Endothelial cell of coronary artery (primary cell): ENCODE data around the gene DCAF16. TPM values are rescaled to one million over a fixed set of nuclear protein-coding genes. Genes with fewer than 3 reads are reported as not detected.

Experiments
- total RNA-seq: library from RNA; depleted of rRNA; stranded (reverse); fragments of >200 nt; gene quantifications from 2 replicates; pipeline ENCODE4 v1.2.3, GENCODE V29; 2014

The DCAF16 gene
- total RNA-seq = 17.0 and 20.0 TPM in 2 replicates

DNA sequence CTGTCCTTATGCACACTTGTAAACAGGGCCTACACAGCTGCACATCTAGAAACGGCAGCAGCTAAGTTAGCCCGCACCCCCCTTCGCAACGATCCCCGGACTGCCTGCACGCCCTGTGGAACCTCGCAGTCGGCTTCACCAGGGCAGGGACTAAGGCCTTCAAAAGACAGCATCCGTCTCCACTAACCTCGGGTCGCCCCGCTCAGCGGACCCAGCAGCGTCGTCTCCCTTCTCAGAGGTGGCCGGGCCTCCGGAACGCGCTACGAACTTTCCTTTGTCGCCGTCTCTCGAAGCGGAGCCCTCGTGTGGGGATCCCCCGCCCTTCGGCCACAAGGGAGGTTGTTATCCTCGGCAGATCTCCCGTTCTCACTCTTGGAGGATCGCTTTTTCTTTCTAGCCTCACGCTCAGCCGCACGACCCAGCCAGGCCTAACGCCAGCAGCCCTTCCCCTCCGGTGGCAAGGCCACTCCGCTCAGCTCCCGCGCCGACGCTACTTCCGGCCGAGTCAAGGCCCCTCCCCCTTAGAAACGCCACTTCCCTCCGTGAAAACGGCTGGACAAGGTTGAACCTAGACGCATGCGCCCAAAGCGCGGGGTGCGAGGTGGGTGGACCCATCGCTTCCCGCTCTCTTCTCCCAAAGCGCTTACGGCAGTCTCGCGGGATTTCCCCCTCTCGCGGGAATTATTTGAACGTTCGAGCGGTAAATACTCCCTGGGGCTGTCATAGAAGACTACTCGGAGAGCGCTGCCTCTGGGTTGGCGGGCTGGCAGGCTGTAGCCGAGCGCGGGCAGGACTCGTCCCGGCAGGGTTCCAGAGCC lies at the start of gene DCAF16, which contains the start of gene NCAPG:
Gene DCAF16, minus strand, starts transcription at position 498 of the 818 bp plus-strand sequence. CDS start 6,616 bp downstream, outside the sequence.
Gene NCAPG, plus strand, starts transcription at position 720 of the 818 bp plus-strand sequence. CDS start 99 bp downstream, outside the sequence.

DNA sequence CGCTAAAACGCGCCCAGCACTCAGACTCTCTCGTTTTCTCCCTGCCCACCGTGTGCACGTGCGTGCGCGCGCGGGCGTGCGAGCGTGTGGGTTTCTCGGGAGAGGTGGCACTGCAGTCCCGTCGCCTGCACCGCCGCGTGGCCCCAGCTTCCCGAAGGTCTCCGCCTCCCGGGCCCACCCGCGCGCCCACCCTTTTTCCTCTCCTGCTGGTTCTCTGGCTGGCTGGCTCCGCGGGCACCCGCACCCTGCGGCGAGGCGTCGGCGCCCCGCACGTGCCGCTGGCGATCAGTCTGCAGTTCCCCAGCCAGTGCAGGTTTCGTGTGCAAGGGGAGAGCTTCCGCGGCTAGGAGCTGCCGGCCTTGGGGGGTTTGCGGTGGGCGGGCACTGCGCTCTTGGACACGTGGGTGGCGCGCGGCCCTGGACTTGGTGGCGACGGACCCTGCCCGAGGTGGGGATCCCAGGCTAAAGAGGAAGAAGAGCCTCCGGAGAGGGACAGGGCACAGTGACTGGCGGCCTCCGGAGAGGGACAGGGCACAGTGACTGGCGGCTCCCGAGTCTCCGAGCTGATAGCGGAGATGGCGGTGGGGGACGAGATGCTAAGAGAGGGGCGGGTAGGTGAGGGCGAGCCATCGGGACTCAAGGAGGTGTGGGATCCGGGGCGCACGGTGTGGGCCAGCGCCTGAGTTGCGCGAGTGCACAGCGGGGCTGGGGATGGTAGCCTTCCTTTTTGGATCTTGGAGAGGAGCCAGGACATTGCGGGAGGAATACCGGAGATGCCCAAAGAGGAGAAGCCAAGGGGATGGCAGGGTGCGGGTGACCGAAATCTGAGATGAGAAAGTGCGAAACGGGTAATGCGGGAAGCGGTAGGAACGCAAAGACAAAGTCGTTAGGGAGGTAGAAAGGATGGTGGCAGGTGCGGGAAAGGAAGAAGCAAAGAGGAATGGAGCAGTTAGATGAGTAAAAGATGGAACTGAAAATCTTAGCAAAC lies 29.0 kb downstream of the DCAF16 start, which contains the start of gene FAM184B:
Gene FAM184B, minus strand, starts transcription at position 322 of the 988 bp plus-strand sequence. CDS start 322 bp downstream, outside the sequence.

Other genes starting within 250 kb of the DCAF16 start
- gene LAP3, start 233.6 kb downstream of the DCAF16 start, total RNA-seq = 143 and 189 TPM in 2 replicates
- 10.8 and 12.8 TPM in 2 replicates for gene MED28, start 196.1 kb downstream of the DCAF16 start, total RNA-seq
- under 0.01 TPM in 1 of 2 replicates, not detected in the other for gene FAM184B, start 29.1 kb downstream of the DCAF16 start, total RNA-seq
- 15.0 and 38.7 TPM in 2 replicates for gene NCAPG, start 222 bp upstream of the DCAF16 start, total RNA-seq
- 7.8 and 9.2 TPM in 2 replicates for gene LCORL, start 211.0 kb upstream of the DCAF16 start, total RNA-seq